G401.6 (cell line): ENCODE data around the gene LRP2.

ENCODE experiments used
- FAIRE-seq: peaks from 2 replicates; lab custom pipeline; 2012; peaks lifted over from hg19 to GRCh38; lab: Jason Lieb, UNC

LRP2 gene

GRCh38 chr2:169240405-169240804 lies 121.9 kb downstream of the LRP2 start:
- no peak for FAIRE-seq

GRCh38 chr2:169237939-169238338 lies 124.4 kb downstream of the LRP2 start:
- no peak for FAIRE-seq

- no peak for FAIRE-seq
Measured at GRCh38 chr2:169237286-169237685, 125.0 kb downstream of the LRP2 start.

GRCh38 chr2:169232551-169233154 lies 129.7 kb downstream of the LRP2 start:
- no peak for FAIRE-seq

- no peak for FAIRE-seq
Measured at GRCh38 chr2:169230204-169230603, 132.1 kb downstream of the LRP2 start.

GRCh38 chr2:169229590-169229989 lies 132.7 kb downstream of the LRP2 start:
- no peak for FAIRE-seq

- FAIRE-seq: no peak
Measured at GRCh38 chr2:169225906-169226305, 136.4 kb downstream of the LRP2 start.

GRCh38 chr2:169225233-169225750 lies 137.0 kb downstream of the LRP2 start:
- no peak for FAIRE-seq

GRCh38 chr2:169222665-169223064 lies 139.7 kb downstream of the LRP2 start:
- FAIRE-seq: no peak

GRCh38 chr2:169221745-169222369 lies 140.5 kb downstream of the LRP2 start:
- peak; percentile 69 for FAIRE-seq

GRCh38 chr2:169210917-169211316 lies 151.4 kb downstream of the LRP2 start:
- no peak for FAIRE-seq

GRCh38 chr2:169208026-169208425 lies 154.3 kb downstream of the LRP2 start:
- no peak for FAIRE-seq

GRCh38 chr2:169205176-169205575 lies 157.2 kb downstream of the LRP2 start:
- FAIRE-seq: no peak

- FAIRE-seq: no peak
Measured at GRCh38 chr2:169203952-169204351, 158.4 kb downstream of the LRP2 start.

GRCh38 chr2:169200756-169201155 lies 161.6 kb downstream of the LRP2 start:
- no peak for FAIRE-seq

- FAIRE-seq: no peak
Measured at GRCh38 chr2:169193618-169194017, 168.7 kb downstream of the LRP2 start.

- no peak for FAIRE-seq
Measured at GRCh38 chr2:169190197-169190775, 172.0 kb downstream of the LRP2 start.

- no peak for FAIRE-seq
Measured at GRCh38 chr2:169189132-169189531, 173.2 kb downstream of the LRP2 start.

GRCh38 chr2:169185711-169186110 lies 176.6 kb downstream of the LRP2 start:
- no peak for FAIRE-seq

- FAIRE-seq: no peak
Measured at GRCh38 chr2:169184074-169184473, 178.3 kb downstream of the LRP2 start.

- FAIRE-seq: no peak
Measured at GRCh38 chr2:169182573-169182972, 179.8 kb downstream of the LRP2 start.

GRCh38 chr2:169178804-169179390 lies 183.4 kb downstream of the LRP2 start:
- FAIRE-seq: no peak

GRCh38 chr2:169178364-169178763 lies 184.0 kb downstream of the LRP2 start:
- no peak for FAIRE-seq
